Measurements from ENCODE around the gene ABRACL.

Gene ABRACL

DNA sequence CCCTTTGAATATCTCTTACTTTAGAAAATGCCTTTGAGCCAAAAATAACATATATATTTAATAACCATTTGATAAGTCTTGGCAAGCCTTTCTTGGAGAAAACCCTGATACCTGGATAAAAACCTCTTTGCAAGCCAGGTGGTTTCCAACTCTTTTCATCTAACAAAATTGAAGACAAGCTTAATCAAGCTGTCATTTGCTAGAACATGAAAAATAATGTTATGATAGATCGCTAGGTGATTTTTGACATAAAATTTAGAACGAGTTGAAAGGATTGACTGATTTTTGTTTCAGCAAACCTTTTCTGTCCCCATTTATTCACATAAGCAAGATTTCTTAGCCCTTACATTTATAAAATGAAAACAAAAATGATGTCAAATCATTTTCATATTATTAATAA lies 44.6 kb downstream of the ABRACL start:
- no peak for DNase-seq (ENCODE audit: low spot score in 2 of 2)
- ATAC-seq (replicated peaks; ENCODE audit: extremely low read depth, poor library complexity, severe bottlenecking), result no peak
- Mint-ChIP-seq H3K36me3 (ENCODE audit: insufficient read depth) (no peaks in the 10 kb centered on the region), H3K4me3 (no peak overlapping the region), H3K27me3 (no peaks in the 10 kb centered on the region), H3K9me3 (no peaks in the 10 kb centered on the region), H3K4me1 (no peaks in the 10 kb centered on the region), H3K27ac (ENCODE audit: low read depth) (no peak overlapping the region)

DNA sequence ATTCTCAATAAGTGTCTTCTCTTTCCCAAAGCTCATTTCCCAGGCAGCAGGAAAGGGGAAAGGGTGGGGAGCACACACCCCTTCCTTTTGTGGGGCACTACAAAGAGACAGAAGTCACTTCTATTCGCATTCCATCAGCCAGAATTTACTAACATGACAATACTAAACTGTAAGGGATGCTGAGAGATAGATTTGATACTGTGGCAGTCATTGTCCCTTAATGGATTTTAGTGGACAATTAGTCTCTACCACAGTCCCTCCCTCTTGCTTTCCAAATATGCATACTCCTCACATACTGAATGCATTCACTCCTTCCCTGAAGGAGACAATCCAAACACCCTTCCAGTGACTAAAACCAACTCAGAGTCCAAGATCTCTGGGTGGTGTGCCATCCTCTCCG lies 50.5 kb downstream of the ABRACL start:
- H3K4me3 Mint-ChIP-seq, result no peak overlapping the region
- DNase-seq (ENCODE audit: low spot score in 2 of 2) (no peak), ATAC-seq (replicated peaks; ENCODE audit: extremely low read depth, poor library complexity, severe bottlenecking) (no peak)
- H3K27me3 Mint-ChIP-seq, result no peaks in the 10 kb centered on the region
- H3K9me3 Mint-ChIP-seq, result no peaks in the 10 kb centered on the region
- H3K36me3 Mint-ChIP-seq (ENCODE audit: insufficient read depth), result no peaks in the 10 kb centered on the region
- no peak overlapping the region for H3K27ac Mint-ChIP-seq (ENCODE audit: low read depth)
- no peaks in the 10 kb centered on the region for H3K4me1 Mint-ChIP-seq

DNA sequence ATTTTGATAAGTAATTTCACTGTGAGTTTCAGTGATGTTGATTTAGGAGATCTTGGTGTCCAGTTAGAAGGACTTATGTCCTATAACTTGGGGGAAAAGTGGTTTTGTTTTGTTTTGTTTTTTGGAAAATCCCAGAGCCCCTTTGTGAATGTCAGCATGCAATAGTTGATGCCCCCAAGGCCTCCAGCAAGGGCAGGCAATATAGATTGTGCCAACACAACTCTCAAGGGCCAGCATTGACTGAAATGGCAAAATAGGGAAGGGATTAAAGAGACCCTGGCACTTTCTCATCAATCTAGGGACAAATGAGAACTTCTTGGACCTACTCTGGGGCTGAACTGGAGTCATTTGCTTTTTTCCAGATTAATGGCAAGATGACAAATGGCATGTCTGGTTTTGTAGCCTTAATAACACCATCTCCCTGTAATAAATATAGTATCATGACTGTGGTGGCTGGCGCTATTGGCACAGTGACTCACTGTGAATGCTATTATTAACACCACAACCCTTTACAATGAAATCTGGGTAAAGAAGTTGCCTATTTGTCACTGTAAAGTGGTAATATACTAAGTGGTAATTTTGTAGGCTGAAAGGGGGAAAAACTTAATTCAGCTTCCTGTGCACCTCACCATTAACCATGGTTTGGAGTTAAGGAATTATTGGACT lies 51.8 kb downstream of the ABRACL start:
- H3K4me3 Mint-ChIP-seq, result no peak overlapping the region
- H3K9me3 Mint-ChIP-seq, result no peaks in the 10 kb centered on the region
- H3K27me3 Mint-ChIP-seq, result no peaks in the 10 kb centered on the region
- H3K36me3 Mint-ChIP-seq (ENCODE audit: insufficient read depth), result no peaks in the 10 kb centered on the region
- ATAC-seq (replicated peaks; ENCODE audit: extremely low read depth, poor library complexity, severe bottlenecking) (no peak), DNase-seq (ENCODE audit: low spot score in 2 of 2) (no peak)
- no peaks in the 10 kb centered on the region for H3K4me1 Mint-ChIP-seq
- no peak overlapping the region for H3K27ac Mint-ChIP-seq (ENCODE audit: low read depth)

DNA sequence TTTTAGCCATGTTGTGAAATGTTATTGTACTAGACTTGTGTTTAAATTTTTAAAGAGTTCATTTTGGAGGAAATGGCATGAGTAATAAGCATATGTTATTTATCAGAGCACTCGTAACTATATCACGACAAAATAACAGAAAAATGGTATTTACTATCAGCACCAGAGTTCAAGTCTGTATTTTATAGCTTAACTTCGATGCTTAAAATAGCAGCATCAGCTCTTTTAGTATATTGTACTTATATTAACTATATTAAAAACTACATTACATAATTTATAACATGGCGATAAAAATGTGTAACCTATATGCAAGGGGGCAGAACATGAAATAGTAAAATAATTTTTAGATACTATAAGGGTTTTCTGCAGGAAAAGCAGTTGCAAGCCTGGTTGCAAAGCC lies 52.9 kb downstream of the ABRACL start:
- Mint-ChIP-seq H3K9me3 (no peaks in the 10 kb centered on the region), H3K27me3 (no peaks in the 10 kb centered on the region), H3K4me1 (no peaks in the 10 kb centered on the region), H3K27ac (ENCODE audit: low read depth) (no peak overlapping the region), H3K36me3 (ENCODE audit: insufficient read depth) (peaks cover 2% of the 10 kb centered on the region), H3K4me3 (no peak overlapping the region)
- ATAC-seq (replicated peaks; ENCODE audit: extremely low read depth, poor library complexity, severe bottlenecking), result no peak
- DNase-seq (ENCODE audit: low spot score in 2 of 2), result no peak

DNA sequence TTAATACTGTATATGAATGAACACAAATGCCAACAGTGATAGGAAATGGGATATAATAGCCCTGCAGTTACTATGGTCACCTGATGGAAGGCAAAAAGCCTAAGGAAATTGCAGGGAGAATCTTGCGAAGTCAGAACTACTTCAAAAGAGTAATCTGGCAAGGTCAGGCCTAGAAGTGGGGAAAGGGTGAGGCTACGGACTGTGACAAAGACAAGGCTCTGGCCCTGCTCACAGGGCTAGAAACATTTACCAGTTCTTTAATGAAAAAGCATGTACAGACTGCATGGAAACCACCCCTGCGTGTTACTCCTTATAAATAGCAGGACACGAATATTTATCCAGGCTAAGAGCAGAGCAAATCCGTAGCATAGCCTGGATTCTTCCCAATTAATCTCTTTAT lies 53.8 kb downstream of the ABRACL start:
- H3K4me3 Mint-ChIP-seq, result no peak overlapping the region
- H3K27me3 Mint-ChIP-seq, result no peaks in the 10 kb centered on the region
- no peak overlapping the region for H3K27ac Mint-ChIP-seq (ENCODE audit: low read depth)
- no peaks in the 10 kb centered on the region for H3K9me3 Mint-ChIP-seq
- no peaks in the 10 kb centered on the region for H3K4me1 Mint-ChIP-seq
- no peak for ATAC-seq (replicated peaks; ENCODE audit: extremely low read depth, poor library complexity, severe bottlenecking)
- DNase-seq (ENCODE audit: low spot score in 2 of 2), result no peak
- peaks cover 2% of the 10 kb centered on the region for H3K36me3 Mint-ChIP-seq (ENCODE audit: insufficient read depth)

DNA sequence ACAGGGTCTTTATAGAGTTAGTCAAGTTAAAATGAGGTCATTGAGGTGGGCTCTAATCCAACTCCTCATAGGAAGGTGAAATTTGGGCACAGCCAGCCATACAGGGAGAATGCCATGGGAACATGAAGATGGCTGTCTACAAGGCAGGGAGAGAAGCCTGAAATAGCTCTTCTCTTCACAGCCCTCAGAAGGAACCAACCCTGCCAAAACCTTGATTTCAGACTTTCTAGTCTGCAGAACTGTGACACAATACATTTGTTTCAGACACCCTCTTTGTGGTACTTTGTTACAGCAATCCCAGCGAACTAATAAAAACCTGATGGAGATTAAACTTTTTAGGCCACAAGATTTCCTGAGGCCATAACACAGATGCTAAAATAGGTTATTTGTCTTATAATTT lies 63.3 kb downstream of the ABRACL start:
- no peak overlapping the region for H3K4me3 Mint-ChIP-seq
- H3K36me3 Mint-ChIP-seq (ENCODE audit: insufficient read depth), result no peaks in the 10 kb centered on the region
- ATAC-seq (replicated peaks; ENCODE audit: extremely low read depth, poor library complexity, severe bottlenecking), result no peak
- H3K4me1 Mint-ChIP-seq, result no peaks in the 10 kb centered on the region
- no peak for DNase-seq (ENCODE audit: low spot score in 2 of 2)
- no peaks in the 10 kb centered on the region for H3K9me3 Mint-ChIP-seq
- H3K27ac Mint-ChIP-seq (ENCODE audit: low read depth), result no peak overlapping the region
- H3K27me3 Mint-ChIP-seq, result no peaks in the 10 kb centered on the region

Measured in central memory CD8-positive, alpha-beta T cell (primary cell).